Spleen (tissue), 7 donors: Measurements from ENCODE around the gene IFI27L2.

Source experiments
- POLR2A ChIP-seq, 3 donors: fragments of 450-650 bp; IDR thresholded peaks; one replicate each; pipeline ENCODE4 v1.5.1; 2017; ENCODE audit warnings: antibody characterized with exemption in 3 of 3, mild to moderate bottlenecking in 1 of 3
- POLR2AphosphoS5 ChIP-seq, 3 donors: sonication (generic); formaldehyde crosslinking; IDR thresholded peaks; one replicate each; pipeline ENCODE4 v1.5.1; 2017; ENCODE audit warnings: antibody characterized with exemption in 3 of 3
- TF ChIP-seq, protein P1 (sequence below), 11 experiments: fragments of 200-600 bp in 7 of 11; fragments of 450-650 bp in 4 of 11; sonication (generic) in 4 of 11; IDR thresholded peaks in 8 of 11; conservative IDR thresholded peaks in 3 of 11; 1 replicate in 7 of 11; 2 replicates in 4 of 11; pipeline versions ENCODE4 v1.4.0 to v1.8.0; 2016 to 2021; ENCODE audit warnings: antibody characterized with exemption in 11 of 11, inconsistent platforms in 4 of 11, mild to moderate bottlenecking in 1 of 11
- donor health status: DM: no; HTN: no; CAD: no; lungs with moderate emphysema.
- donor health status: DM: no; HTN: no; CAD: no.
- donor health status: DM: no; HTN: no; CAD: no.

DNA sequence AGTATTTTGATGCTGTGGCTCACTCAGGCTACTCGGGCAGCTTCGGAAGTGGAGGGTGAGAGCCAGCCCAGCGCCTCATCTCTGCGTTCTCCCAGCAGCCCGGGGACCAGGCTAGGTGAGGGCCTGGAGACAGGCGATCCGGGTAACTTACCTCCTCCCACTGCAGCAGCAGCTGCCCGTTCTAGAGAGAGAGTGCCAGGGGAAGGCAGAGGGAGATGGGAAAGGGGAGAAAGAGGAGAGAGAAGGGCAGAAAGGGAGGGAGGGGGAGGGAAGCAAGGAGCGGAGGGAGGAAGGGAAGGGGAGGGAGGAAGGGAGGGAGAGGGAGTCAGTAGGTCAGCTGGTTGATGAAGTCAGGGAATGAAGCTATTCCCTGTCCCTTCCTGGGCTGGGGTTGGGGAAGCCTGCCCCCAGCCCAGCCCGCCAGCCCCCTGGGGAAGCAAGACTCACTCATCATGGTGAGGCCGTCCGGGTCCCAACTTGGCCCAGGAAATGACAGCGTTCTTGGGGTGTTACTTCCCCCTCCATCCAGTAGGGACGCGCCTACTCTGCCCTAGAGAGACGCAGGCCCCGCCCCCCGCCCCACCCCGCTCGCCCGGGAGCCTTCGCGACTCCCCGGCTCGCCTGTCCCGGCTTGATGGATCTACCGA lies at the start of gene IFI27L2:
- peak; percentile 72 to 75 (median 73) for TF ChIP-seq POLR2AphosphoS5 (IDR thresholded peaks at IDR 0.05)
- TF ChIP-seq, protein P1, sequence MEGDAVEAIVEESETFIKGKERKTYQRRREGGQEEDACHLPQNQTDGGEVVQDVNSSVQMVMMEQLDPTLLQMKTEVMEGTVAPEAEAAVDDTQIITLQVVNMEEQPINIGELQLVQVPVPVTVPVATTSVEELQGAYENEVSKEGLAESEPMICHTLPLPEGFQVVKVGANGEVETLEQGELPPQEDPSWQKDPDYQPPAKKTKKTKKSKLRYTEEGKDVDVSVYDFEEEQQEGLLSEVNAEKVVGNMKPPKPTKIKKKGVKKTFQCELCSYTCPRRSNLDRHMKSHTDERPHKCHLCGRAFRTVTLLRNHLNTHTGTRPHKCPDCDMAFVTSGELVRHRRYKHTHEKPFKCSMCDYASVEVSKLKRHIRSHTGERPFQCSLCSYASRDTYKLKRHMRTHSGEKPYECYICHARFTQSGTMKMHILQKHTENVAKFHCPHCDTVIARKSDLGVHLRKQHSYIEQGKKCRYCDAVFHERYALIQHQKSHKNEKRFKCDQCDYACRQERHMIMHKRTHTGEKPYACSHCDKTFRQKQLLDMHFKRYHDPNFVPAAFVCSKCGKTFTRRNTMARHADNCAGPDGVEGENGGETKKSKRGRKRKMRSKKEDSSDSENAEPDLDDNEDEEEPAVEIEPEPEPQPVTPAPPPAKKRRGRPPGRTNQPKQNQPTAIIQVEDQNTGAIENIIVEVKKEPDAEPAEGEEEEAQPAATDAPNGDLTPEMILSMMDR (IDR thresholded peaks at IDR 0.05 in 8 of 11, conservative IDR thresholded peaks at IDR 0.05 in 3 of 11) = peak; percentile 8 to 68 (median 43)
- TF ChIP-seq POLR2A (IDR thresholded peaks at IDR 0.05) = no peak
